ENCODE results near the gene RGPD4.
A peak's percentile ranks its signal among the peaks of the same experiment; 100 is the strongest.

The RGPD4 gene

DNA sequence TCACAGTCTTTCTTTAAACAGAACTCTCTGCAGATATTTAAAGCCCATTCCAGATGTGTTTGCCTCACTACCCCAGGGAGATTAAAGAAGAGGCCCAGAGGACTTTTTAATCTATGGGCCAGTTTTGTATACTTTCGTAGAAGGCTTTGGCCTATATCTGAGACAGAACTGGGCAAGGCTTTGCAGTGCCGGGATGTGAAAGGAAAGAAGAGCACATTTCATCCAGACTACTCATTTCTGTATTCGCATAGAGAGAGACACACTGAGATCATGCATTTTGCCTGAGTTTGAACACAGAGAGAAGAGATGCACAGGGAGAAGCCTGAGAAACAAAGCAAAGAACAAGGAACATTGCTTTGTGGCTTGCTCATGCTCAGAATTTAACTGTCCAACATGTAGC is 104.7 kb downstream of the RGPD4 start:
- no peak for DNase-seq

DNA sequence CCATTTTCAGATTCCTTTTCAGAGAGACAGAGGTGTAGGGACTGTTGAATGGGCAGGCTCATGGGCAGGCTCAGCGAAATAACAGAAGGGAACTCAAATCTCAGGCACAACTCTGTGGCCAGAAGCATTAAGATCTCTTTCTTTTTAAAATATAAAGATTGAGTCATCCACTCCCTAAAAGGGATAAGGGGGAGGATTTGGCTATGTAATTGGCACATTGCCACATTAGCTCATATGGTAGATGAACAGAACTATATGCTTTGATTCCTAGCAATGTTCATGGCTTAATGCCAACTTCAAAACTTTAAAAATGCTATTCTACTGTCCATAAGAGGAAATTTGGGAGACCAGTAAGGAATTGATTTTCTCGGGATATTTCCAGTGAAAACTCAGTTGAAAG is 105.8 kb downstream of the RGPD4 start:
- no peak for DNase-seq

DNA sequence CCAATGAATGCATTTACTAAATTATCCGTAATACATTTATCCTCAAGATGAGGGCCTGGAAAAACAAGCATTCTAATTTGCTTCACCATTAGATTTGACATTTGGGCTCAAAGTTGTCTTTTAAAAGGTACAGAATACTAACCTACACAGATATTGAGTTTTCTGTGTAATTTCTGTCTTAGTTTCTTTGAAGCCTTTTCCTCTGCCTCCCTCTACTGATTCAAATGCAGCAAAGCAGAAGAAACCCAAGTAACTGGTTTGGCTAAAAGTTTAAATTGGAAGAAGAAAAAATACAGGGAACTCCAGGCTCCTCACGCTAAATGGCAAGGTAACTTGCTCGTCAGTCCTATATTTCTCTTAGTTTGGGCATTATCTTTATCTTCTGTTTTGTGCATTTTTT is 106.3 kb downstream of the RGPD4 start:
- peak; percentile 6 for DNase-seq

DNA sequence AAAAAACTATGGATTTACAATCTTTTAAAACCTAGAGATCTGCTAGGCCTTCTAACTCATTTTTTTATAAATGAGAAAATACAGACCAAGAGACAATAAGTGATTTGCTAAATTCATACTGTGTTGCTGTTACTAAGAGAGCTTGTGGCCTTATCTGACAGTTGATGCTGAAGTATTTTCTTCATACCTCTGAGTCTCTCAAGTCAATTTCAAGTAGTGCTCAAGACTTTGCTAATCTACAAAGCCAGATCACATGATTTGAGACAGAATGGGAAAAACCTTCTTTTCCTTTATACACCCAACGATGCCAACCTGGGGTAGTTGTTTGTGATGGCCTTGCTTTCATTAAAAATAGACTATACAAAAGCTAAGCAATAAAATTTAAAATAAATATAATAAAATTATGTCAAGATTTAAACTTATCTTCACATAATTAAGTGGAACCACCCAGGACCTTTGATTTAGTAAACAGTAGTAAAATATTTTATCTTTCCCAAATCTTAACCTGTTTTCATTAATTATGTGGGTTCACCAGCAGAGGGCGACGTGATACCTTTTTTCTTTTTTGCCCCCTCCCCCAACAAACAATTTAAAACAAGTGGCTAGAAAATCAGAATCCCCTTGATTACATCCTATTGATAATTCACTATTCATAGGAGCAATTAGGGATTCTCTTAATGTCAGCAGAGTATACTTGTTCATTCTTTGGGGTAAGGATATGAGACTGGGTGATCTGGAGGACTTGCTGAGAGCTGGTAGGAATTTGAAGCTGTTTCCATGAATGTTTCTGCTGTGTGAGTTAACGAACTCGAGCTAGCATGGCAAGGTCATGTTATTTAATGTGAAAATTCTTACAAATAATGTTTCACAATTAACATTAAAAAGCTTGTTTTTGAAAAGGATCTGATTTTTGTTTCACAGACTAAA is 110.0 kb downstream of the RGPD4 start:
- DNase-seq: peak; percentile 5
